GM19238 (cell line): ENCODE results near the gene DDX42.
"Not testable (repeated sequence)": the region's sequence is repeated elsewhere in the genome, so short reads cannot be mapped to it uniquely, and the experiment has no call there.

Experiments
- DNase-seq: peaks from one replicate; pipeline ENCODE4 v3.0.0; 2011; ENCODE audit warnings: low spot score; ENCODE audit not compliant: insufficient read length

Gene DDX42

GRCh38 chr17:63774969-63775265, 947 bp downstream of the DDX42 start:
- no peak for DNase-seq

GRCh38 chr17:63775420-63775819, 1.4 kb downstream of the DDX42 start:
- DNase-seq: no peak

GRCh38 chr17:63780507-63780906, 6.5 kb downstream of the DDX42 start:
- no peak for DNase-seq

GRCh38 chr17:63780928-63781327, 7.0 kb downstream of the DDX42 start:
- no peak for DNase-seq

GRCh38 chr17:63783522-63783921, 9.6 kb downstream of the DDX42 start:
- no peak for DNase-seq

- no peak for DNase-seq
These were observed 11.6 kb downstream of the DDX42 start for GRCh38 chr17:63785556-63785955.

GRCh38 chr17:63786117-63786516, 12.1 kb downstream of the DDX42 start:
- DNase-seq: no peak

- DNase-seq: no peak
These were observed 13.2 kb downstream of the DDX42 start for GRCh38 chr17:63786971-63787711.

- DNase-seq: no peak
These were observed 16.1 kb downstream of the DDX42 start for GRCh38 chr17:63790057-63790456.

GRCh38 chr17:63792055-63792729, 18.2 kb downstream of the DDX42 start:
- DNase-seq: no peak

GRCh38 chr17:63796375-63796774, 22.4 kb downstream of the DDX42 start:
- not testable (repeated sequence) for DNase-seq

- no peak for DNase-seq
These were observed 24.7 kb downstream of the DDX42 start for GRCh38 chr17:63798572-63799106.

- DNase-seq: no peak
These were observed 26.8 kb downstream of the DDX42 start for GRCh38 chr17:63800783-63801182.

GRCh38 chr17:63804328-63804727, 30.4 kb downstream of the DDX42 start:
- no peak for DNase-seq

- DNase-seq: no peak
These were observed 31.6 kb downstream of the DDX42 start for GRCh38 chr17:63805591-63805990.

- DNase-seq: no peak
These were observed 36.0 kb downstream of the DDX42 start for GRCh38 chr17:63809970-63810369.

GRCh38 chr17:63816123-63816522, 42.2 kb downstream of the DDX42 start:
- no peak for DNase-seq

- no peak for DNase-seq
These were observed 42.7 kb downstream of the DDX42 start for GRCh38 chr17:63816669-63817068.

- DNase-seq: no peak
These were observed 43.9 kb downstream of the DDX42 start for GRCh38 chr17:63817736-63818385.

GRCh38 chr17:63819131-63819530, 45.2 kb downstream of the DDX42 start:
- no peak for DNase-seq

- DNase-seq: no peak
These were observed 45.9 kb downstream of the DDX42 start for GRCh38 chr17:63819585-63820537.
